HG03378 (cell line): ENCODE measurements around the gene BBX.
"Not testable (repeated sequence)": the region's sequence is repeated elsewhere in the genome, so short reads cannot be mapped to it uniquely, and the experiment has no call there.

Experiments used
- ATAC-seq: cut with Tn5 transposase; IDR thresholded peaks from one replicate; pipeline ENCODE4 v1.9.1; 2021; ENCODE audit warnings: mild to moderate bottlenecking, moderate library complexity; ENCODE audit not compliant: unreplicated experiment

BBX gene

GRCh38 chr3:107540857-107541256, 18.1 kb downstream of the BBX start:
- ATAC-seq = no peak

- ATAC-seq = no peak
Measured at GRCh38 chr3:107542665-107543064, 19.9 kb downstream of the BBX start.

GRCh38 chr3:107543666-107544065, 20.9 kb downstream of the BBX start:
- ATAC-seq = no peak

GRCh38 chr3:107545680-107546120, 22.9 kb downstream of the BBX start:
- ATAC-seq = no peak

- ATAC-seq = no peak
Measured at GRCh38 chr3:107548601-107549000, 25.8 kb downstream of the BBX start.

GRCh38 chr3:107555359-107555758, 32.6 kb downstream of the BBX start:
- ATAC-seq = no peak

- no peak for ATAC-seq
Measured at GRCh38 chr3:107557743-107558142, 35.0 kb downstream of the BBX start.

- ATAC-seq = no peak
Measured at GRCh38 chr3:107560166-107560565, 37.4 kb downstream of the BBX start.

- no peak for ATAC-seq
Measured at GRCh38 chr3:107561980-107562379, 39.2 kb downstream of the BBX start.

GRCh38 chr3:107562969-107563529, 40.3 kb downstream of the BBX start:
- no peak for ATAC-seq

GRCh38 chr3:107565244-107565643, 42.5 kb downstream of the BBX start:
- ATAC-seq = not testable (repeated sequence)

GRCh38 chr3:107571089-107571488, 48.3 kb downstream of the BBX start:
- not testable (repeated sequence) for ATAC-seq

GRCh38 chr3:107571492-107571891, 48.7 kb downstream of the BBX start:
- not testable (repeated sequence) for ATAC-seq

- peak; percentile 82 for ATAC-seq
Measured at GRCh38 chr3:107574650-107575049, 51.9 kb downstream of the BBX start.

- no peak for ATAC-seq
Measured at GRCh38 chr3:107578091-107578490, 55.3 kb downstream of the BBX start.

GRCh38 chr3:107578523-107578922, 55.8 kb downstream of the BBX start:
- no peak for ATAC-seq

- ATAC-seq = no peak
Measured at GRCh38 chr3:107579371-107579770, 56.6 kb downstream of the BBX start.

GRCh38 chr3:107581230-107581629, 58.5 kb downstream of the BBX start:
- no peak for ATAC-seq

GRCh38 chr3:107588217-107588616, 65.5 kb downstream of the BBX start:
- no peak for ATAC-seq

GRCh38 chr3:107589454-107589853, 66.7 kb downstream of the BBX start:
- ATAC-seq = peak; percentile 91

GRCh38 chr3:107590786-107591185, 68.0 kb downstream of the BBX start:
- no peak for ATAC-seq

GRCh38 chr3:107592073-107592472, 69.3 kb downstream of the BBX start:
- no peak for ATAC-seq

- no peak for ATAC-seq
Measured at GRCh38 chr3:107594870-107595269, 72.1 kb downstream of the BBX start.
